NCI-H1930 (cell line): Measurements from ENCODE around the gene ABHD8.
"Not testable (repeated sequence)": the region's sequence is repeated elsewhere in the genome, so short reads cannot be mapped to it uniquely, and the experiment has no call there.

Experiments used
- DNase-seq, 2 experiments: peaks; one replicate each; lab custom pipeline; 2025; lab: John Stamatoyannopoulos, UW

ABHD8 gene

DNA sequence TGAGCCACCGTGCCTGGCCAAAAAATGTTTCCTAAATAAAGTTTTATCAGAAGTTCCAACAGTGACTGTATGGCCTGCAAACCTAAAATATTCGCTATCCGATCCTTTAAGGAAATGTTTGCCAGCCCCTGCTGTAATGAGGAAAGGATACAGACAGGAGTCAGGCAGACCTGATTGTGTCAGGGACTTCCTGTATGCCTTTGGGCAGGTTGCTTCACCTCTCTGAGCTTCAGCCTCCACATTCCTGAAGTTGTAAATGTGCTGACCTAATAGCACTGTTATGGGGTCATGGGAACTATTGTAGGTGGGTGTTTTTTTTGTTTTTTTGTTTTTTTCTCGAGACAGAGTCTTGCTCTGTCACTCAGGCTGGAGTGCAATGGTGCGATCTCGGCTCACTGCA, 6.2 kb downstream of the ABHD8 start:
- no peak for DNase-seq

DNA sequence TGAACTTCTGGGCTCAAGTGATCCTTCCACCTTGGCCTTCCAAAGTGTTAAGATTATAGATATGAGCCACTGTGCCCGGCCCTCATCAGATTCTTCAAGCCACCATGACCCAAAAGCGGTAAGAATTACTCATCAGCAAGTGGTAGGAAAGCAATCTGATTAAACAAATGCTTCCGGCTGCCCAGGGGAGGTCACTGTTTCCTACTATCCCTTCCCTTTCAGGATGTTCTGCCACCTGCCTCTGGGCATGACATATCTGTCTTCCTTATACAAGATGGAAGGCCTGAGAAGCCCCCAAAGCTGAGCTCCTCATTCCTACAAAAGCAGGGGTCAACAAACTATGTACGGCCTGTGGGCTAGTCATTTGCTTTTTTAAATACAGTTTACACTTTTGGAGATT, 7.0 kb downstream of the ABHD8 start:
- DNase-seq: no peak

- DNase-seq: not testable (repeated sequence)
Observed at GRCh38 chr19:17295551-17295950, 7.7 kb downstream of the ABHD8 start.

DNA sequence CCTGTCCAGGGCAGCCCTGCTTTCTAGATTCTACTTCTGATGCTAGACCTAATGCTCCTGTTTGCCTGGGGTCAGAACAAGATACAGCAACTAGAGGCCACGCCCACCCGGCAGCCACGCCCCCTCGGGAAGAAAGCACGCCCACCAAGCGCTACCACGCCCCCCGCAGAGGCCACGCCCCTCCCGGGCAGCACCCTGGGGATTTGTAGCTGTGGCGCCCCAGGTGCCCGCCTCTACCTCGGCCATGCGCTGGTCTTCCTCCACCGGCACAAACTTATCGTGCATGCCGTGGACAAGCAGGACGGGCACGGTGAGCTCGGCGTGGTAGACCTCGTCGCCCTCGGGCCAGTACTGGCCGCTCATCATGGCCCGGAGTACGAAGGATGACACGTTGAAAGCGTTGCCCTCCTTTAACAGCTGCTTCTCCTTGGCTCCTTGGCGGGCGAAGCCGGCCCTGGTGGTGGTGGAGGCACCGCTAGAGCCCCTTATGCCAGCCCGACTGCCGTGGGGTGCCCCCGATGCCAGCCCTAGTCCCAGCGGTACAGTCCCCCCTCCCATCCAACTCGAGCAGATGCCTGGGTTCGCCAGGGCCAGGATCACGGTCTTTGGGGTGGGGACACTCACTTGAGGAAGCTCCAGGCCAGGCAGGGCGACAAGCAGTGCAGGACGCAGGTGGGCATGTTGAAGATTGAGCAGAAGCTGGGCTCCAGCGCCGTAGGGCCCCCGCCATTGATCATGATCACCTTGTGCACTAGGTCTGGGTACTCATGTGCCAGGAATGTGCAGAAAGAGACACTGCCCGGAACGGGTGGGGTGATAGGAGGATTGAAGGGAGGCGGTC, 9.0 kb downstream of the ABHD8 start:
- no peak for DNase-seq

GRCh38 chr19:17293605-17294004, 9.6 kb downstream of the ABHD8 start:
- no peak for DNase-seq

DNA sequence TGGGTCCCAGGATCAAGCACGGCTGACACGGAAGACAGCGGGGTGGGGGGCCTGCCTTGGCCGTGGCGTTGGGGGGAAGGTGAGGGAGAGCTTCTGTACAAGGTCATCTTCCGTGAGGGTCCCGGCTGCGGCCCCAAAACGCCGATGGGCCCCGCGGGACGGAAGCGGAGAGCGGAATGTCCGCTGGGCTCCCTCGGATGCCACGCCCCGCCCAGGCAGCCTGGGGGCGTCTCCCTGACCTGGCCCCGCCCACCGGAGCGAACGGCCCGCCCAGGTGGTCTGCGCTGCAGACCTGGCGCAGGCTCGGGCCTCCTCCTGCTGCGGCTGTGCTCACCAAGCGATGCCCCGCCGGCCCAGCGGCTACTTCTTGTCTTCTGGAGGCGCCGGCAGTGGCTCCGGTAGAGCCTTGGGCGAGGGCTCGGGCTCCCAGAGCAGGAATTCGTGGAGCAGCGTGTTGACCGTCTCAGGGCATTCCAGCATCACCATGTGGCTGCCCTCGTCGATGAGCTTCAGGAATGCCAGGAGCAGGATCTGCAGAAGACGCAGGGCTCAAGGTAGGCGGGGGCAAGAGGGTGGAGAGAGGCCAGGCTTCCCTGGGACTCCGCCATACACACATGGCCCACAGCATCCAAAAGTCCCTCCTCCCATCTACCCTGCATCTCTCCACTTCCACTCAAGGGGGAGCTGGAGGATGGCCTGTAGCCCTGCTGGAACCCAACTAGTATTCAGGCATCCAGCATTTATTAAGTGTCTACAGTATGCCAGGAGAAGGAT, 10.7 kb downstream of the ABHD8 start:
- DNase-seq: no peak

DNA sequence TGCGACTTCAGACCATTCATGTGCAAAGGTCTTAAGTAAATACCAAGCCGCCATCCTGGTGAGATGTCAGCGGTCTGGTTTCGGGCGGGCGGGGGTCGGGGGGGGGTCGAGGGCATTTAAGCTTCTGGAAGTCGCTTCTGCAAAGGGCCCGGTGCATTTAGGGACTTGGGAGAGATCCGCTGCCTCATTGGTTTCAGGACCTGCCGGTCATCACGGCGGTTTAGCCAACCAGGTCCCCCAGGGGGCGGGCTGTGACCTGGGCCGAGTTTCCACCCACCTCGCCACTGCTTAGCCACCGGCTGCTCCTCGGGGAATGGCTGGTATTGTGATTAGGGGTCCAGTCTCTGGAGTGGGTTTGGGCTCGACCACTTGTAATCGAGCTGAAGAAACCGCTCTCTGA, 13.7 kb downstream of the ABHD8 start:
- peak; percentile 8 to 40 for DNase-seq

DNA sequence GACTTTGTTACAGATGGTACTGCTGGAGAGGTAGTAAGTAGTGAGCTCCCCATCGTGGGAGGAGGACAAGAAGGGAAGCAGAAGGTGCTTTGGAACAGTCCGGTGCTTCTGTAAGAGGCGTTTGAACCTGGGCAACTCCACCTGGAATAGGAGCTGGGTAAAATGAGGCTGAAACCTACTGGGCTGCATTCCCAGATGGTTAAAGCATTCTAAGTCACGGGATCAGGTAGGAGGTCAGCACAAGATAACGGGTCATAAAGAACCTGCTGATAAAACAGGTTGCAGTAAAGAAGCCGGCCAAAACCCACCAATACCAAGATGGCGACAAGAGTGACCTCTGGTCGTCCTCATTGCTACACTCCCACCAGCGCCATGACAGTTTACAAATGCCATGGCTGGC, 16.5 kb downstream of the ABHD8 start:
- DNase-seq: no peak

GRCh38 chr19:17286263-17286662, 17.0 kb downstream of the ABHD8 start:
- no peak for DNase-seq

GRCh38 chr19:17285415-17286135, 17.6 kb downstream of the ABHD8 start:
- no peak for DNase-seq

- no peak for DNase-seq
Observed at GRCh38 chr19:17283504-17283996, 19.7 kb downstream of the ABHD8 start.

DNA sequence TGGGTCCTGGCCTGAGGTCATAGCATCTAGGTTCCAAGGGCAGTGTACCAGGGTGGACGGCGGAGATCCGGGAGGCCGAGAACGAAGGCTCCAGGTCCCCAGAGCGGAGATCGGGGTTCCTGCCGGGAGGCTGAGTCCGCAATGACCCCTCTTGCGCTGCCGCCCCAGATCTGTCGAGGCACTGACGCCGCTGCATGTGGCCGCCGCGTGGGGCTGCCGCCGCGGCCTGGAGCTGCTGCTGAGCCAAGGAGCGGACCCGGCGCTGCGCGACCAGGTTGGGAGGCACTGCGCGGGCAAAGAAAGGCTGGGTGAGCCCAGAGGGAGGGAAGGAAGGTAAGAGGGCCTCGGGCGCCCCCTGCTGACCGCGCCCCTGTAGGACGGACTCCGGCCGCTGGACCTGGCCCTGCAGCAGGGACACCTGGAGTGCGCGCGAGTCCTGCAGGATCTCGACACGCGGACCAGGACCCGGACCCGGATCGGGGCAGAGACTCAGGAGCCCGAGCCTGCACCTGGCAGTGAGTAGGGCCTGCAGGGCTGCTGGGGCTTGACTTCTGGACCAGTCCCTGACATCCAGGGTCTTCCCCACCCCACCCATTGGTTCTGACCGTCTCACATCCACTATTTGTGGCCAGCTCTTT, 20.6 kb downstream of the ABHD8 start:
- DNase-seq: peak; percentile 53 to 68

DNA sequence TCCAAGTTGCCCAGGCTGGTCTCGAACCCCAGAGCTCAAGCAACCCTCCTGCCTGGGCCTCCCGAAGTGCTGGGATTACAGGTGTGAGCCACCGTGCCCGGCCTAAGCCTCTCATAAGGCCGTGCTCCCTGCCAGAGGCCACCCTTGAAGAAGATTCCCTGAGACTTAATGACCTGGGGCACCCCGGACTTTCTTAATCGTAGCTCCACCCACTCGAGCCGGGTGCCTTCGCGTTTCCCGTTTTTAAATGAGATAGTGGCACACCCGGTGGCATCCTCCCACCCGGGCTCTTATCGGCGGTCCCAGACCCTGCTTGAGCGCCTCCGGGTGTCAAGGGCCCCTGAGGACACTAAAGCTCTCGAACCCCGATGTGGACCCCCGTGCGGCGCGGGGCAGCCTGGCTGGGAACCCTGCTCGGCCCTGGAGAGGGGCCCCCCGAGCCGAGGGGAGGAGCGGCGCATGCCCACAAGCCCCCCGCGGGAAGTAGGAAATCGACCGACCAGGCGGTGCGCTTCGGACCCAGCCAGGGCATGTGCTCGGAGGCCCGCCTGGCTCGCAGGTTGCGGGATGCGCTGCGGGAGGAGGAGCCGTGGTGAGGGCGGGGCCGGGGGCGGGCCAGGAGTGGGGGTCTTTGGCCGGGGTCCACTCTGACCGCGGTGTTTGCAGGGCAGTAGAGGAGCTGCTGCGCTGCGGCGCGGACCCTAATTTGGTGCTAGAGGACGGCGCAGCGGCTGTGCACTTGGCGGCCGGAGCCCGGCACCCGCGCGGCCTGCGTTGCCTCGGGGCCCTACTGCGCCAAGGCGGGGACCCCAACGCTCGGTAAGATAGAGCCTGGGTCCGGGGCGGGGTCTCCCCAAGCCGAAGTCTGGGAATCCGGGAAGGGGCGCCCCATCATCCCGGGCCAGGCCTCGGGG, 21.6 kb downstream of the ABHD8 start, which contains the start of gene ANKLE1:
TSS of gene ANKLE1 (plus strand) at position 511 of the 914 bp plus-strand sequence. CDS start at position 531, 20 bp downstream.
- peak; percentile 15 to 19 for DNase-seq

DNA sequence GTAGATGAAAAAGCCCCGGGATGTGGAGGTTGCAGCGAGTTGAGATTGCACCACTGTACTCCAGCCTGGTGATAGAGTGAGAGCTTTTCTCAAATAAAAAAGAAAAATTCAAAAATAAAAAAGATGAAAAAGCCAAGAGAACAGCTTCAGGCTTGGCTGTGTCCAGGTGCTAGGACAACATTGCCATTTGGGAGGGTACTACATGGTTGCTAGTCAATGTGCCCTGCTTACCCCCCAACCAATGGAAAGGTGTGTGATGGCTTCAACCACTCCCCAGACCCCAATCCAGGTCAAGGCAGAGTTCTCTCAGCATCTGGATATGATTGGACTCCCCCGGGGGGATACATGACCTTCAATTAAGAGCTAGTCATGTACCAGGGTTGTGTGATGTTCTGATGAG, 23.8 kb downstream of the ABHD8 start:
- DNase-seq: no peak

- DNase-seq: no peak
Observed at GRCh38 chr19:17275441-17276175, 27.6 kb downstream of the ABHD8 start.

DNA sequence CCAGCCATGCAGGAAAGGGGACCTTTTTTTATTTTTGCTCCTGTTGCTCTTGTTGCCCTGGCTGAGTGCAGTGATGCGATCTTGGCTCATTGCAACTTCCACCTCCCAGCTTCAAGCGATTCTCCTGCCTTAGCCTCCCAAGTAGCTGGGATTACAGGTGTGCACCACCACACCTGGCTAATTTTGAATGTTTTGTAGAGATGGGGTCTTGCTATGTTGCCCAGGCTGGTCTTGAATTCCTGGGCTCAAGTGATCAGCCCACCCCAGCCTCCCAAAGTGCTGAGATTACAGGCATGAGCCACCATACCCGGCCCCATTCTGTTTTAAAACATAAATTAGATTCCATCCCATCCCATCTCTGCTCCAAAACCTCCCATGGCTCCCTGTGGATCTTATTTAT, 28.3 kb downstream of the ABHD8 start:
- DNase-seq: not testable (repeated sequence)

DNA sequence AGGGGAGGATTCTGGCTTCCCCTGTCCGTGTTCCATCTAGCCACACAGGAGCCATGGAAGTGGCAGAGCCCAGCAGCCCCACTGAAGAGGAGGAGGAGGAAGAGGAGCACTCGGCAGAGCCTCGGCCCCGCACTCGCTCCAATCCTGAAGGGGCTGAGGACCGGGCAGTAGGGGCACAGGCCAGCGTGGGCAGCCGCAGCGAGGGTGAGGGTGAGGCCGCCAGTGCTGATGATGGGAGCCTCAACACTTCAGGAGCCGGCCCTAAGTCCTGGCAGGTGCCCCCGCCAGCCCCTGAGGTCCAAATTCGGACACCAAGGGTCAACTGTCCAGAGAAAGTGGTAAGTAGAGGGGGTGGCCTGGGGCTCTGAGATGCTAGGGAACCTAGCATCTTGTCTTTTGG, 34.5 kb downstream of the ABHD8 start:
- DNase-seq: no peak

- peak; percentile 83 to 86 for DNase-seq
Observed at GRCh38 chr19:17266975-17267788, 36.0 kb downstream of the ABHD8 start, which contains the start of gene BABAM1. BABAM1 (plus strand) TSS chr19:17267443; CDS start chr19:17268807, 1,364 bp downstream.

DNA sequence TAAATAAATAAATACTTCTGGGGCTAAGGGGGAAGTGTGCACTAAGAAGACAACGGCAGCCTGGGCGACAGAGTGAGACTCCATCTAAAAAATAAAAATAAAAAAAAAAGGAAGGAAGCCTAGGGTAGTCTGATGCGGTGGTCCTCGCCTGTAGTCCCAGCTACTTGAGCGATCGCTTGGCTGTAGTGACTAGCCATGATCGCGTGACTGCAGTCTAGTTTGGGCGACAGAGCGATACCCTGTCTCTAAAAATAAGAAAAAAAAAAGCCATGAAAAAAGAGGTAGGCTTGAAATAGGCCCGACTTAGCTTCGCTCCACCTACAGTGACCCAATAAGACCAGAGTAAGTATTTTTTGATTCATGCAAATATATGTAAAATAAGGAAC, 36.6 kb downstream of the ABHD8 start:
- no peak for DNase-seq
